HG03558 (cell line): Measurements from ENCODE around the gene OTUD5.
A peak's percentile ranks its signal among the peaks of the same experiment; 100 is the strongest.

Source experiments
- ATAC-seq: cut with Tn5 transposase; IDR thresholded peaks from one replicate; pipeline ENCODE4 v1.9.1; 2021; ENCODE audit warnings: moderate number of reproducible peaks; ENCODE audit not compliant: unreplicated experiment; ENCODE audit errors: extremely low read depth

The OTUD5 gene

DNA sequence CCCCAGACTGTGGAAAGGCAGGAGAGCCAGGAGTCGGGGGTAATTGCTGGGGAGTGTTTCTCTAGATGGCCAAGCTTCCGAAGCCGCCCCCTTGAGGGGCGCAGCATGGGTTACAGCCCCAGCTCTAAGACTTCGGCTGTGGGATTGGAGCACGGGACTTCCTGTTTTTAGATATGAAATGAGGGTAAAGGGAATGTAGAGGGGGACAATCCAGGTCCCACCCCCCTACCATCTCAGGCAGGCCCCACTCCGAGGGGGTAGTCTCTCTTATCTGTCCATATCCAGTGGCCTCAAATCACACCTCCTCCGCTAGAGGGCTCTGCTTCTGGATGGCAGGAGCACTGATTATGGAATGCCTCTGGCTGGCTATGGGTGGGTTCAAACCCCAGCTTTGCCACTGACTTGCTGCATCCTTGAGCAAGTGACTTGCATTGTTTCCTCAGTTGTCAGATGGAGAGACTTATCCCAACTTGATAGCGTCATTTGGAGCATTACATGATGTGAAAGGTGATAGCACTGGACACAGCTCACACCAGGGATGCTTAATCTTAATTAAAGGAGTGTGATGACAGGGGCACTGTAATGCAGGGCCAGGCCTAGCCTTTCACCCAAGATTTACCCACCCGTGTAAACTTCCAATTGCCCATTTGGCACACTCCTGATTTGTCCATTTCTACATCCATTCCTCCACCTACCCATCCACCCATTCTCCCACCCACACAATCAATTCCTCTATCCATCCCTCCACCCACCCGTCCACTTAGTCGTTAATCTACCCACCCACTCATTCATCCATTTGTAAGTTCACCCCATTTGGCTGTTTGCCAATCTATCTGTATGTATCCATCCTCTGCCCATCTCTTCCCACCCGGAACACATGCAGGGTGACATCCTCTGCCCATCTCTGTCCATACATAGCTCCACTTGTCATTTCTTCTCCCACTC lies 15.1 kb upstream of the OTUD5 start:
- no peak for ATAC-seq

DNA sequence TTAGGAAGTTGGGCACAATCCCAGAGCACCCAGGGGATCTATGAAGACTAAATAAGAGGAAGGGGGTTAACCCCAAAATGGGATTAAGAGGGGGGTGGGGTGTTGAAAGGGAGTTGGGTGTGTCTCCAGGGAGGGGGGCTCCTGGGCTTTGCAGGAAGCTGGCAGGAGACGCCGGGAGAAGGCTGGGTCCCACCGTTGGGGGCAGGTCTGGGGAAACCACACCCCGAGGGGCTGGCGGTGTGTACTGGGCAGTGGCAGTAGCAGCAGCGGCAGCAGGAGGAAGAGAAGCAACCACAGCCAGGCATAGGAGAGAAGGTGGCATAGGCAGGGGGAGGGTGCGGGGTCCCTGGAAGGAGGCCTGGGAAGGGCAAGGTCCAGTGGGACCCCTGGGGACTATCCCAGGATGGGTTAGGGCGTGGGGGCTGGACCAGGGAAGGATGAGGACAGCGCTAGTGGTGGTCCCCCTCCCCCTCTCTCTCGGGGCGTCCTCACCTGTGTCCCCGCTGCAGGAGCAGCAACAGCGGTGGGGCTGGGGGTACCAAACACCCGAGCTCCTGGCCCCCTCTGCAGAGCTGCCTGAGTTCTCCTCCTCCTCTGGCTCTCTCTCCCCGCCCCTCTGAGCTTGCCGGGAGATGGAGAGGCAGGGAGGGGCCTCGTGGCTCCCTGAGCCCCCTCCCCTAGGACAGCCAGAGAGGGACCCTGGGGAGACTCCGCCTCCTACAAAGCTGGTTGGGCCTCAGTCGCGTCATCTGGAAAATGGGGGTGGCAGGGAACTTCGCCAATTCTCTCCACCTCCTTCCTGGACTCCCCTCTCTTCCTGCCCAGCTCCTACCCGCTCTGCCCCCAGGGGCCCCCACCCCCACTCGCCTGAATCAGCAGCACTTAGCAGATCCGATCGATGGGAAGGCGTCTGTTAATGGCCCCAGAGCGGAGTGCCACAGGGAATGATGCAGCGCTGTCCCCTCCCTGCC lies 14.1 kb upstream of the OTUD5 start, which contains the start of gene KCND1:
Gene KCND1 (minus strand): TSS at position 596 of the 971 bp plus-strand sequence. CDS start 1,573 bp downstream, outside the sequence.
- ATAC-seq, result no peak

DNA sequence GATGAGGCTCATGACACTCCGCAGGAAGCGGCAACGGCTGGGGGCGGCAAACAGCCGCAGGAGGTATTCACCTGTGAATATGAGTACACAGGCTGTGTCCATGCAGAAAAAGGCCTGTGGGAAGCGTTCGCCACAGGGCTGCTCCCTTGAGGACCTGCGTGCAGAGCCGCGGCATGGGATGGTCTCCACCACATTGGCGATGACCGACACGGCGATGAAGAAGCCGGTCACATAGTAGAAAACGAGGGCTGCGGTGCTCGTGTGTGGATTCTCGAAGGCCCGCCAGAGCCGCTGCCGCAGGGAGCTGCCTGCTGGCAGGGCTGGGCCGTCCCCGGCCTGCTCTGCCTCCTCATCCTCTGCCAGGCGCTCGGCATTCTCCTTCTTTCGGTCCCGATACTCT lies 12.1 kb upstream of the OTUD5 start:
- ATAC-seq, result no peak

GRCh38 chrX:48968377-48968776 lies 11.0 kb upstream of the OTUD5 start:
- ATAC-seq, result no peak

DNA sequence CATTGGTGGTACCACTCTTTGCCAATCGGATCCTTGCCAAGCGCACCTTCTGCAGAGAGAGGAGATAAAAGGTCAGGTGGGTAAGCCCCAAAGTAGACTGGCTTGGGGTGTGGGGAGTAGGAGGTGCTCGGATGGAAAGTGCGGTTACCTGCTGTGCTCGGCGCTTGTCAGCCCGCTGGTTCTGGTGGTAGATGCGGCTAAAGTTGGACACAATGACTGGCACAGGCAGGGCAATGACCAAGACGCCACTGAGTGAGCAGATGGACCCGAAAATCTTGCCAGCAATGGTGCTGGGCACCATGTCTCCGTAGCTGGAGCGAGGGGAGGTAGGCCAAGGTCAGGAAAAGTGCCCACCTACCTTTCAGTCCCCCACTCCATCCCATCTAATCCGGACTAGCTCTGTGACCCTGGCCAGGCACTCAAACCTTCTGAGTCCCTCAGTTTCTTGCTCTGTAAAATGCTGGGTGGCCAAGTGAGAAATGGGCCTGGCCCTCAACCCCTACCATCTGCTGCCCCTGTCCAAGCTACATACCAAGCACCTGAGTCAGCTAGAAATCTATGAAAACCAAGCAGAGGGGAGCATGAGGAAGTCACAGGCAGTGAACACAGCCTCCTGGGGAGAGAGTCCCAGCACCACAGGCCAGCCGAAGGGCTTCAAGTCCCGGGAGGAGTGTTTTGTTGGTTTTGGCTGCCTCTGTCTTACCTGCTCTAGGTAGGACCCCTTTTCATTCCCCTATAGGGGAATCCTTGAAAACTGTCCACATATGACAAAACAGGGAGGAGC lies 9.6 kb upstream of the OTUD5 start:
- no peak for ATAC-seq

DNA sequence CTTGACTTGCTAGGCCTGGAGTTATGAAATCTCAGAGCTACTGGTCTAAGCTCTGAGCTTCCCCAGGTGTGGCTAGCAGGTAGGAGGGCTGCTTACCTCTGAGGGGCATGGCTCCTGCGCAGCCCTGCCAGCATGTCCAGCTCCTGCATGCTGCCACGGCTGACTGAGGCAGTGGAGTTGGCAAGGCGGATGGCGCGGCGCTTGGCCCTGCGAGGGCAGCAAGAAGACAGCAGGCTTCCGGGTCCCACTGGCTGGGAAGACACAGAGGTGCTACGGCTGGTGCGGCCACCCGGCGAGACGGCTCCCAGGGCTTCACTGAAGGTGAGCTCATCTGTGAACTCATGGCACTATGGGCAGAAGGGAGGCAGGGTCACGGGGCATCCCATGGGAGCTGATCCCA lies 8.6 kb upstream of the OTUD5 start:
- ATAC-seq, result no peak

GRCh38 chrX:48961585-48962091 lies 4.2 kb upstream of the OTUD5 start:
- no peak for ATAC-seq

- ATAC-seq, result no peak
Measured at GRCh38 chrX:48960291-48960690, 2.9 kb upstream of the OTUD5 start.

DNA sequence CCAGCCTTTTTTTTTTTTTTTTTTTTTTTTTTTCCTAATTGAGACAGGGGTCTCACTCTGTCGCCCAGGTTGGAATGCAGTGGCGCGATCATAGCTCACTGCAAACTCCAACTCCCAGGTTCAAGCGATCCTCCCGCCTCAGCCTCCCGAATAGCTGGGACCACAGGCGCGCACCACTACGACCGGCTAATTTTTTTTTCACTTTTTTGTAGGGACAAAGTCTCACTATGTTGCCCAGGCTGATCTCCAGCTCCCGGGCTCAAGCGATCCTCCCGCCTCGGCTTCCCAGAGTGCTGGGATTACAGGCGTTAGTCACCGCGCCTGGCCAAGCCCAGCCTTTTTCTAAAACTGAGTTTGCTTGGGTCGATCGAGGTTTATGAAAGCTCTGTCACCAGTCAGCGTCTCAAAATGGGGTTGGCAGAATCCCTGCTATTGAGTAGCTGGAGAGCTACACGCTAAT lies 1.3 kb upstream of the OTUD5 start:
- ATAC-seq, result no peak

DNA sequence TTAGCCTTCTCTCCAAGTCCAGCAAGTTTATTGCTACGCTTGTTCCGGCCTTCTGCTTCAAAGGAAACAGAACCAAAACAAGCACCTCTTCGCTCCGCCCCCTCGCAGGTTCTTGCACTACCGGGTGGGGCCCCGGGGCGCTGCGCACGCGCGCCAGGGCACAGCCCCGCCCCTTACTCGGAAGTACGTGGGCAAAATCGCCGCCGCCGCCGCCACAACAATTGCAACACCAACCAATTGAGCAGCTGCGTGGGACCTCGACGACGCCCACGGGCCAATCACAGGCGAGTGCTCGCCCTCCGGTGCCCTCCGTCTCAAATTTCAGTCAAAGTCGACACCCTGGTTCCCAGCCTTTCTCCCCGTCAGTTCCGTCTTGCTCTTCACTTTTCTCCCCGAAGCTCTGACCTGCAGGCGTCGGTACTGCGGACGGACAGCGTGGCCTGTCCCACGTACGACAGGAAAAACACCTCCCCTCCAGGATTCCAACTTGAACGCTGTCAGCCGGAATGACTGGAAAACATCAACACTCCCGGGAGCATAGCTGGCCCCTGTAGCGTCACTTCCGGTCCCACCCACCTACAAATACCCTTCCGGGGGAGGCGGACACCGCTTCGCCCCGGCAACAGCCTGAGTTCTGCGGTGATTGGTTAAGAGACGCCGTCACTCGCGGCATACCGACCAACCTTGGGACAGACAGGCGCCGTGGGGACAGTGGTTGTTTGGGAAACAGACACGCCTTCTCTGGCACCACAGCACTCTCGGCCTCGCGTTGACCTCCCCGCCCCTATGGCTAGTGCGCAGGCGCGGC lies 624 bp upstream of the OTUD5 start:
- ATAC-seq, result peak; percentile 62

DNA sequence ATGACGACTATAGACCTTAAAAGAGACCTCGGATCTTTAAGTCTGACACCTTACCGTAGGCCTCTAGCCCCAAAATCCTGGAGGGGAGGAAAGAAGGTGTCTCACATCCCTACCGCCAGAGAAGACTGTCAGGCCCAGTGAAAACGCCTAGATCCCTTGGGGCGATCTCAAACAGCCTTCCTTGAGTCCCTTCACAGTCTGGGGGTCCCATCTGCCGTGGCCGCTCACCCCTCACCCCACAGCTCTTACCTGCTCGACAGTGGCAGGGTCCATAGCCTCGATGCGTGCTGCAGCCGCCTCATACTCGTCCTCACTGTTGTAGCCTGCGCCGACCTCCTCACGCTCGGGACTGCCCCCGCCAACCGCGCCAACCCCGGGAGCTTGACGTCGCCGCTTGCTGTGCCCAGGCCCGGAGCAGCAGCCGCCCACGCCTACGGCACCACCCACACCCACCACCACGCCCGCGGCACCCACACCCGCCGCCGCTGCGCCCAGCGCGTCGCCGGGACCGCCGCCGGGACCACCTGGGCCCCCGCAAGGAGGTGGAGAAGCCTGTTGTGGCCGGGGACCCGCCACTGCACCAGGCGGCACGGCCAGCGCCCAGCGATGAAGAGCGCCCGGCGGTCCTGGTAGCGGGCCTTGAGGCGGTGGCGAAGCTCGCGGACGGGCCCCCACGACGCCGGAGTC lies 536 bp downstream of the OTUD5 start:
- no peak for ATAC-seq

- ATAC-seq, result no peak
Measured at GRCh38 chrX:48948589-48948988, 8.8 kb downstream of the OTUD5 start.

GRCh38 chrX:48945517-48946348 lies 11.7 kb downstream of the OTUD5 start:
- ATAC-seq, result no peak

GRCh38 chrX:48942895-48943294 lies 14.5 kb downstream of the OTUD5 start:
- ATAC-seq, result no peak

GRCh38 chrX:48940404-48940955 lies 16.9 kb downstream of the OTUD5 start:
- no peak for ATAC-seq

GRCh38 chrX:48939524-48940228 lies 17.7 kb downstream of the OTUD5 start:
- ATAC-seq, result no peak
